Adrenal gland (tissue), 12 donors: ENCODE results near the gene DOCK9. TPM values are rescaled to one million over a fixed set of nuclear protein-coding genes. Genes with fewer than 3 reads are reported as not detected.
A peak's percentile ranks its signal among the peaks of the same experiment; 100 is the strongest.

Experiments used
- DNase-seq, 7 donors: peaks; one replicate each; pipeline ENCODE4 v3.0.0-alpha.2; 2019 to 2020
- H3K27ac ChIP-seq, 5 donors: fragments of 200-600 bp; sonication (generic) in 4 of 5; 1 replicate in 3 of 5; 2 replicates in 2 of 5; pipeline versions ENCODE4 v1.5.1 to v1.8.0; 2016 to 2020; ENCODE audit warnings: mild to moderate bottlenecking in 1 of 5
- H3K27me3 ChIP-seq: fragments of 200-600 bp; 2 replicates; pipeline ENCODE4 v1.8.0; 2021
- H3K36me3 ChIP-seq, 2 donors: fragments of 200-600 bp; replicated peaks in 1 of 2; 1 replicate in 1 of 2; 2 replicates in 1 of 2; pipeline versions ENCODE4 v1.5.1 to v1.8.0; 2018 to 2022
- H3K4me1 ChIP-seq, 2 donors: fragments of 200-600 bp; replicated peaks in 1 of 2; 1 replicate in 1 of 2; 2 replicates in 1 of 2; pipeline versions ENCODE4 v1.5.1 to v1.8.0; 2018 to 2021
- H3K4me3 ChIP-seq, 4 donors: fragments of 200-600 bp; sonication (generic) in 3 of 4; one replicate each; pipeline ENCODE4 v1.5.1; 2016 to 2018
- H3K9me3 ChIP-seq, 3 donors: fragments of 200-600 bp; sonication (generic) in 1 of 3; replicated peaks in 1 of 3; 1 replicate in 2 of 3; 2 replicates in 1 of 3; pipeline versions ENCODE4 v1.5.1 to v1.8.0; 2016 to 2021
- CTCF ChIP-seq, 6 experiments: fragments of 450-650 bp in 4 of 6; fragments of 200-600 bp in 2 of 6; sonication (generic) in 1 of 6; IDR thresholded peaks; 1 replicate in 5 of 6; 2 replicates in 1 of 6; pipeline versions ENCODE4 v1.5.1 to v1.8.0; 2016 to 2021; ENCODE audit warnings: antibody characterized with exemption in 6 of 6, mild to moderate bottlenecking in 2 of 6, moderate library complexity in 1 of 6
- POLR2A ChIP-seq, 2 donors: fragments of 450-650 bp; IDR thresholded peaks; one replicate each; pipeline ENCODE4 v1.6.1; 2017; ENCODE audit warnings: antibody characterized with exemption in 2 of 2, mild to moderate bottlenecking in 2 of 2, moderate library complexity in 1 of 2
- WGBS, 4 donors: extraction: QIAGEN DNeasy Blood & Tissue Kit in 2 of 4; methylation state at CpG; one replicate each; pipeline versions ENCODE4 v1.1.5 to v1.1.7; 2013 to 2017; 5-methylcytosine and 5-hydroxymethylcytosine counted together
- intact Hi-C, 2 donors: fragments of 100-400 bp; cut with DNase I; formaldehyde crosslinking; loops; one replicate each; pipeline versions ENCODE4 v1.14.1 to v1.15.0; 2022 to 2023
- polyA plus RNA-seq, 3 donors: library from polyadenylated mRNA; stranded (reverse); fragments of 200-250 nt in 2 of 3; fragments of 350-450 nt in 1 of 3; fragmentation: Illumina TruSeq in 1 of 3; extraction: RNeasy Lipid Tissue Mini Kit (QIAGEN cat#74804) in 1 of 3; gene quantifications; one replicate each; pipeline ENCODE4 v1.2.3, GENCODE V29; 2013 to 2014
- total RNA-seq, 9 donors: library from RNA; depleted of rRNA in 4 of 9; stranded (reverse); fragments of >200 nt in 4 of 9; fragments of 120-200 nt in 1 of 9; fragmentation: NEBNext Ultra II Directional in 1 of 9; extraction: Animal tissue kit (Norgen Biotek cat#: 25700) in 1 of 9; gene quantifications; one replicate each; pipeline versions ENCODE4 v1.1.0 to v1.2.4, GENCODE V29; 2013 to 2023
- donor health status: healthy with polysubstance abuse.
- donor health status: Bipolar disorder and iron deficiency.
- donor health status: DM: yes; HTN: yes; CAD: no.
- donor health status: DM: no; HTN: no; CAD: no.
- donor health status: DM: no; HTN: no; CAD: no.
- donor health status: DM: yes; HTN: yes; CAD: no.

Gene DOCK9
- total and polyA plus RNA-seq, 12 donors: 16.2 to 83.4 (median 51.9) TPM

GRCh38 chr13:98868932-98869331 lies 108.9 kb downstream of the DOCK9 start:
- intact Hi-C loops: no loop called here
- Histone ChIP-seq H3K27me3 (no peaks in the 10 kb centered on the region), H3K9me3 (no peaks in the 10 kb centered on the region), H3K4me3 (no peak overlapping the region), H3K27ac (no peak overlapping the region), H3K36me3 (peaks cover 0 to 17% of the 10 kb centered on the region in 2 donors), H3K4me1 (no peaks in the 10 kb centered on the region)
- WGBS, 4 donors: 93 to 99% (median 94%) methylated on average over 3 of the region's 3 CpGs
- no peak for TF ChIP-seq POLR2A (IDR thresholded peaks at IDR 0.05)
- no peak for TF ChIP-seq CTCF (IDR thresholded peaks at IDR 0.05)
- no peak for DNase-seq

- H3K27me3 ChIP-seq: no peaks in the 10 kb centered on the region
- H3K36me3 ChIP-seq: peaks cover 0 to 21% of the 10 kb centered on the region in 2 donors
Measured at GRCh38 chr13:98866882-98867281, 111.0 kb downstream of the DOCK9 start.

GRCh38 chr13:98860491-98860890 lies 117.4 kb downstream of the DOCK9 start:
- Histone ChIP-seq H3K27ac (peak overlapping the region in 1 of 5 donors; percentile 51), H3K4me1 (no peaks in the 10 kb centered on the region), H3K9me3 (no peaks in the 10 kb centered on the region), H3K36me3 (peaks cover 0 to 9% of the 10 kb centered on the region in 2 donors), H3K4me3 (no peak overlapping the region), H3K27me3 (no peaks in the 10 kb centered on the region)
- WGBS, 4 donors: 48 to 70% (median 66%) methylated on average over 5 to 6 of the region's 6 CpGs
- no peak for DNase-seq
- TF ChIP-seq POLR2A (IDR thresholded peaks at IDR 0.05) (no peak), CTCF (IDR thresholded peaks at IDR 0.05) (no peak)
- intact Hi-C loops: no loop called here

More at GRCh38 chr13:98866882-98867281, 111.0 kb downstream of the DOCK9 start:
- TF ChIP-seq CTCF (IDR thresholded peaks at IDR 0.05): no peak
- TF ChIP-seq POLR2A (IDR thresholded peaks at IDR 0.05): no peak
- Histone ChIP-seq H3K9me3 (no peaks in the 10 kb centered on the region), H3K27ac (no peak overlapping the region), H3K4me3 (no peak overlapping the region), H3K4me1 (no peaks in the 10 kb centered on the region)
- intact Hi-C loops: no loop called here
- no peak for DNase-seq
- 97 to 100% (median 100%) methylated on average over 1 of the region's 1 CpG for WGBS, 4 donors

- Histone ChIP-seq H3K27me3 (no peaks in the 10 kb centered on the region), H3K9me3 (no peaks in the 10 kb centered on the region), H3K4me3 (no peak overlapping the region), H3K36me3 (peaks cover 0 to 13% of the 10 kb centered on the region in 2 donors), H3K4me1 (no peaks in the 10 kb centered on the region), H3K27ac (no peak overlapping the region)
- no peak for DNase-seq
- TF ChIP-seq POLR2A (IDR thresholded peaks at IDR 0.05) (no peak), CTCF (IDR thresholded peaks at IDR 0.05) (no peak)
- intact Hi-C loops: no loop called here
- 88 to 91% (median 89%) methylated on average over 4 of the region's 4 CpGs for WGBS, 4 donors
Measured at GRCh38 chr13:98858191-98858590, 119.7 kb downstream of the DOCK9 start.
